Measurements from ENCODE around the gene CRHR2.

Gene CRHR2

DNA sequence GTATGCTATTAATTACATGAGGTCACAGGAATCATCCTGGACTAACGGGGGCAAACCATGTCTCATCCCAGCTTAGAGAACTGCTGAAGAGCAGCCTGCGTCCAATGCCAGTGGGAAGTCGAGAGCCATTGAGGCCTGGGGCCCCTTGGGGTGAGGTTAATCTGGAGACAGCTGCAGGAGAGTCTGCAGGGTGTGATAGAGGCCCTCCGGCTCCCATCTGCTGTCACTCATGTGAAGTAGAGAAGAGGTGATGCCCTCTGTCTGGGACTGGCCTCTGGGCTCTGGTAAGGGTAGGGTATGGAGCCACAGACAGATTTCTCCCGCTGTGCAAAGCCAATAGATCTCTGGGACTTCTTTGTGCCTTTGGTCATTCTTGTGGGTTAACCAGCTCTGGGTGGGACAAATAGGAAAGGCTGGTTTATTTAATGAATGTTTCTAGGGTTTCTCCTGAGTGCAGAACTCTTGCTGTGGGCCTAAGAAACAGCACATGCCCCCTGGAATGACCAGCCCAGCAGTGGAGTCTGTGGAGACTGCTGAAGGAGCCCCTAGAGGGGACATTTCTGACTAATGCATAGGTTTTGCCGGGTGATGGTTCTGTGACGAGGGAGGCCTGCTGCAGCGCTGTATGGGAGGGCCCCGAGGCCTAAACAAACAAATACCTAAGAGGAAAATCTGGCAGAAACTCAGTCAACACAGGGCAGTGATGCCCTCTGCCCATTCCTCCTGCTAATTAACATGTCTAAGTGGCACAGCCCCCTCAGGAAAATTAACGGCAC is 34.5 kb downstream of the CRHR2 start:
- Histone ChIP-seq H3K36me3 (ENCODE audit: control insufficient read depth, low read length) (peaks cover 32% of the 10 kb centered on the region), H3K9me3 (ENCODE audit: control insufficient read depth, insufficient read depth, low read length) (no peaks in the 10 kb centered on the region), H3F3A (ENCODE audit: control insufficient read depth, insufficient read depth) (peaks cover 10% of the 10 kb centered on the region), H3K27ac (ENCODE audit: low read depth, low read length) (no peak overlapping the region), H3K9me2 (replicated peaks; ENCODE audit: control insufficient read depth, low read length) (no peaks in the 10 kb centered on the region), H3K4me1 (ENCODE audit: control insufficient read depth, low read length) (no peaks in the 10 kb centered on the region), H3K79me2 (ENCODE audit: control insufficient read depth, low read length) (no peaks in the 10 kb centered on the region), H3K27me3 (ENCODE audit: control insufficient read depth, low read length) (no peaks in the 10 kb centered on the region), H3K4me2 (ENCODE audit: low read length) (no peak overlapping the region), H3K4me3 (ENCODE audit: low read length) (no peak overlapping the region), H4K20me1 (ENCODE audit: control insufficient read depth, insufficient read depth, low read depth, low read length) (no peaks in the 10 kb centered on the region)
- TF ChIP-seq, protein P1, sequence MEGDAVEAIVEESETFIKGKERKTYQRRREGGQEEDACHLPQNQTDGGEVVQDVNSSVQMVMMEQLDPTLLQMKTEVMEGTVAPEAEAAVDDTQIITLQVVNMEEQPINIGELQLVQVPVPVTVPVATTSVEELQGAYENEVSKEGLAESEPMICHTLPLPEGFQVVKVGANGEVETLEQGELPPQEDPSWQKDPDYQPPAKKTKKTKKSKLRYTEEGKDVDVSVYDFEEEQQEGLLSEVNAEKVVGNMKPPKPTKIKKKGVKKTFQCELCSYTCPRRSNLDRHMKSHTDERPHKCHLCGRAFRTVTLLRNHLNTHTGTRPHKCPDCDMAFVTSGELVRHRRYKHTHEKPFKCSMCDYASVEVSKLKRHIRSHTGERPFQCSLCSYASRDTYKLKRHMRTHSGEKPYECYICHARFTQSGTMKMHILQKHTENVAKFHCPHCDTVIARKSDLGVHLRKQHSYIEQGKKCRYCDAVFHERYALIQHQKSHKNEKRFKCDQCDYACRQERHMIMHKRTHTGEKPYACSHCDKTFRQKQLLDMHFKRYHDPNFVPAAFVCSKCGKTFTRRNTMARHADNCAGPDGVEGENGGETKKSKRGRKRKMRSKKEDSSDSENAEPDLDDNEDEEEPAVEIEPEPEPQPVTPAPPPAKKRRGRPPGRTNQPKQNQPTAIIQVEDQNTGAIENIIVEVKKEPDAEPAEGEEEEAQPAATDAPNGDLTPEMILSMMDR (IDR thresholded peaks at IDR 0.05; ENCODE audit: low read depth, low read length, poor library complexity, severe bottlenecking) = no peak
- TF ChIP-seq EZH2phosphoT487 (IDR thresholded peaks at IDR 0.05; ENCODE audit: borderline replicate concordance, low read length) = no peak

DNA sequence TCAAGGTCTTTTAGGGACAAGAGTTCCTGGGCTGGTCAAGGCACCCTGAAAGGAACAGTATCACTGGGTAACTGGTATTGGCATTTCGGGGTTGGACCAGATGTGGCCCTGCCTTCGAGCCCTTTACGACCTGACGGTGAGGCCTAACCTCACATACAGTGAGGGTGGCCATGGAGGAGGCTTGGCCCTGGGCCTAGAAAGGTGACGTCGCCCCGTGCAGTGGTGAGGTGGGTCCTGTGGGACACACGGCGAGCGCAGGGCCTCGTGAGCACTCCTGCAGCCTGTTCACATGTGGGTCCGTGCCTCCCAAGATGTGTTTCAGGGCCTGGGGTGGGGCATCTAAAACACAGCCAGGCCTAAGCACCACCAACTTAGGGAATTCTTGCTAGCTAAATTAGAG is 36.1 kb downstream of the CRHR2 start:
- no peaks in the 10 kb centered on the region for H3K9me2 ChIP-seq (replicated peaks; ENCODE audit: control insufficient read depth, low read length)
- no peak overlapping the region for H3K4me3 ChIP-seq (ENCODE audit: low read length)
- no peaks in the 10 kb centered on the region for H3K79me2 ChIP-seq (ENCODE audit: control insufficient read depth, low read length)
- no peaks in the 10 kb centered on the region for H3K4me1 ChIP-seq (ENCODE audit: control insufficient read depth, low read length)
- no peaks in the 10 kb centered on the region for H3K9me3 ChIP-seq (ENCODE audit: control insufficient read depth, insufficient read depth, low read length)
- H3K36me3 ChIP-seq (ENCODE audit: control insufficient read depth, low read length) = peaks cover 34% of the 10 kb centered on the region
- H3F3A ChIP-seq (ENCODE audit: control insufficient read depth, insufficient read depth) = peaks cover 10% of the 10 kb centered on the region
- no peaks in the 10 kb centered on the region for H4K20me1 ChIP-seq (ENCODE audit: control insufficient read depth, insufficient read depth, low read depth, low read length)
- no peak overlapping the region for H3K27ac ChIP-seq (ENCODE audit: low read depth, low read length)
- H3K4me2 ChIP-seq (ENCODE audit: low read length) = no peak overlapping the region
- no peak for TF ChIP-seq EZH2phosphoT487 (IDR thresholded peaks at IDR 0.05; ENCODE audit: borderline replicate concordance, low read length)
- TF ChIP-seq, protein P1 (IDR thresholded peaks at IDR 0.05; ENCODE audit: low read depth, low read length, poor library complexity, severe bottlenecking) = no peak
- H3K27me3 ChIP-seq (ENCODE audit: control insufficient read depth, low read length) = no peaks in the 10 kb centered on the region

DNA sequence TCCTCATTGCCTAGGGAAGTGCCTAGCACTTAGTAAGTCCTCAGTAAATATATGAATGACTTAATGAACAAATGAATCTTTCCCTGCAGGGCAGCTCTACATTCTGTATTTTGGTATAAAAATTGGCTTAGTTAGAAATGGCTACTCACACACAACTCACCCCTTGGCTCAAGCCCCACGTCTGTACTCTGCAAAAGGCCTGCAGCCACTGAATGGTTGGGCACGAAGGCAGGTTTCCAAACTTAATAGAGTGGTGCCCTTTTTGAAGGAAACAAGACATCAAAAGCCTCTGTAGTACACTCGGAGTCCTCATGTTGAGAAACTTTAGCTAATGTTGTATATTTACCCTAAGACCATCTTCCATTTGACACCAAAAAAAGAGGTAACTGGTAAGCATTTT is 36.6 kb downstream of the CRHR2 start:
- no peaks in the 10 kb centered on the region for H3K79me2 ChIP-seq (ENCODE audit: control insufficient read depth, low read length)
- TF ChIP-seq EZH2phosphoT487 (IDR thresholded peaks at IDR 0.05; ENCODE audit: borderline replicate concordance, low read length) = no peak
- TF ChIP-seq, protein P1 (IDR thresholded peaks at IDR 0.05; ENCODE audit: low read depth, low read length, poor library complexity, severe bottlenecking) = no peak
- H3F3A ChIP-seq (ENCODE audit: control insufficient read depth, insufficient read depth) = peaks cover 10% of the 10 kb centered on the region
- H3K4me3 ChIP-seq (ENCODE audit: low read length) = no peak overlapping the region
- H3K36me3 ChIP-seq (ENCODE audit: control insufficient read depth, low read length) = peaks cover 34% of the 10 kb centered on the region
- H3K9me3 ChIP-seq (ENCODE audit: control insufficient read depth, insufficient read depth, low read length) = no peaks in the 10 kb centered on the region
- H3K4me2 ChIP-seq (ENCODE audit: low read length) = no peak overlapping the region
- H3K4me1 ChIP-seq (ENCODE audit: control insufficient read depth, low read length) = no peaks in the 10 kb centered on the region
- H3K9me2 ChIP-seq (replicated peaks; ENCODE audit: control insufficient read depth, low read length) = no peaks in the 10 kb centered on the region
- H3K27ac ChIP-seq (ENCODE audit: low read depth, low read length) = no peak overlapping the region
- no peaks in the 10 kb centered on the region for H3K27me3 ChIP-seq (ENCODE audit: control insufficient read depth, low read length)
- H4K20me1 ChIP-seq (ENCODE audit: control insufficient read depth, insufficient read depth, low read depth, low read length) = no peaks in the 10 kb centered on the region

Data from DOHH2 (cell line).